NT2/D1 (cell line): ENCODE results near the gene PLXNA4.

ENCODE experiments used
- SUZ12 ChIP-seq: IDR thresholded peaks from 2 replicates; pipeline ENCODE4 v1.6.1; 2011; ENCODE audit not compliant: insufficient read length, insufficient read depth; ENCODE audit errors: extremely low read depth
- YY1 ChIP-seq: IDR thresholded peaks from 2 replicates; pipeline ENCODE4 v1.6.1; 2011; ENCODE audit not compliant: insufficient read length, insufficient read depth
- ZNF274 ChIP-seq: IDR thresholded peaks from 2 replicates; pipeline ENCODE4 v1.6.1; 2011; ENCODE audit warnings: mild to moderate bottlenecking, low read depth, low read length

DNA sequence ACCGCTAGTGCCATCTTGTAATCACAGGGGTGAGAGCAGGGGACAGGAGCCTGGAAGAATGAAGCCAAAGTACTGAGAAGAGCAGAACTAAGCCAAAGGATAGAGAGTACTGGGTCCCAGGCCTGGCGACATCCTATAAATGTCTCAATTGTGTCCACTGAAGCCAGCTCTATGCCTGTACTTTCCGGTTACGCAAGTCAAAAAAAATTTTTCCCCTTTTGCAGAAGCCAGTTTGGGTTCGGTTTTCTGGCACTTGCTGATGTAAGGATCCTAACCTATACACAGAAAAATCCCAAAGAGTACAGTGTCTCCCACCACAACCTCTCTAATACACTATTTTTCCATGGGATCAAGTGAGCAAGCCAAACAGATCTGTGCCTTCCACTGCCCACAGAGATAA, 61.1 kb downstream of the PLXNA4 start:
- TF ChIP-seq YY1 (no peak), ZNF274 (no peak), SUZ12 (no peak)
